Hepatocyte (in vitro differentiated cells): Measurements from ENCODE around the gene DPP8. TPM values are rescaled to one million over a fixed set of nuclear protein-coding genes. Genes with fewer than 3 reads are reported as not detected.

Experiments used
- DNase-seq: peaks from one replicate; pipeline ENCODE4 v3.0.0-alpha.2; 2016; ENCODE audit warnings: low spot score
- H2AFZ ChIP-seq: fragments of 200-600 bp; sonication (generic); 2 replicates; pipeline ENCODE4 v1.6.0; 2016; ENCODE audit warnings: antibody characterized with exemption, mild to moderate bottlenecking
- H3K27ac ChIP-seq: fragments of 200-600 bp; sonication (generic); 2 replicates; pipeline ENCODE4 v1.5.1; 2016; ENCODE audit warnings: mild to moderate bottlenecking
- H3K27me3 ChIP-seq: fragments of 200-600 bp; sonication (generic); 2 replicates; pipeline ENCODE4 v1.6.1; 2016
- H3K36me3 ChIP-seq: fragments of 200-600 bp; sonication (generic); replicated peaks from 2 replicates; pipeline ENCODE4 v1.5.1; 2016; ENCODE audit warnings: low read depth; ENCODE audit not compliant: insufficient read depth
- H3K4me1 ChIP-seq: fragments of 200-600 bp; sonication (generic); 2 replicates; pipeline ENCODE4 v1.5.1; 2016; ENCODE audit warnings: mild to moderate bottlenecking, moderate library complexity; ENCODE audit not compliant: insufficient read depth
- H3K4me2 ChIP-seq: fragments of 200-600 bp; sonication (generic); 2 replicates; pipeline ENCODE4 v1.6.0; 2016
- H3K4me3 ChIP-seq: fragments of 200-600 bp; sonication (generic); 2 replicates; pipeline ENCODE4 v1.5.1; 2016; ENCODE audit warnings: mild to moderate bottlenecking
- H3K79me2 ChIP-seq: fragments of 200-600 bp; sonication (generic); 2 replicates; pipeline ENCODE4 v1.6.0; 2017; ENCODE audit warnings: mild to moderate bottlenecking
- H3K9me2 ChIP-seq: fragments of 200-600 bp; sonication (generic); replicated peaks from 2 replicates; pipeline ENCODE4 v1.6.0; 2017; ENCODE audit warnings: mild to moderate bottlenecking; ENCODE audit not compliant: insufficient read depth
- H3K9me3 ChIP-seq: fragments of 200-600 bp; sonication (generic); 2 replicates; pipeline ENCODE4 v1.5.1; 2016; ENCODE audit warnings: low read depth, mild to moderate bottlenecking
- H4K20me1 ChIP-seq: fragments of 200-600 bp; sonication (generic); 2 replicates; pipeline ENCODE4 v1.6.0; 2016; ENCODE audit warnings: mild to moderate bottlenecking; ENCODE audit not compliant: insufficient read depth, poor library complexity, severe bottlenecking
- CTCF ChIP-seq: fragments of 200-600 bp; sonication (generic); IDR thresholded peaks from 2 replicates; pipeline ENCODE4 v1.5.1; 2016; ENCODE audit warnings: antibody characterized with exemption, mild to moderate bottlenecking; ENCODE audit not compliant: poor library complexity
- EZH2 ChIP-seq: fragments of 200-600 bp; sonication (generic); IDR thresholded peaks from 2 replicates; pipeline ENCODE4 v1.6.1; 2016; ENCODE audit warnings: antibody characterized with exemption, mild to moderate bottlenecking, borderline replicate concordance
- EZH2phosphoT487 ChIP-seq: fragments of 200-600 bp; sonication (generic); IDR thresholded peaks from one replicate; pipeline ENCODE4 v1.6.1; 2018; ENCODE audit warnings: antibody characterized with exemption, mild to moderate bottlenecking, low read depth, moderate library complexity; ENCODE audit not compliant: unreplicated experiment, severe bottlenecking
- WGBS: methylation state at CpG from one replicate; pipeline ENCODE4 v1.1.6; 2016; ENCODE audit warnings: low lambda C conversion rate; ENCODE audit errors: missing lambda C conversion rate; 5-methylcytosine and 5-hydroxymethylcytosine counted together
- polyA plus RNA-seq: library from polyadenylated mRNA; unstranded; fragments of >200 nt; fragmentation: Nextera tagmentation; extraction: Ambion mirVana; gene quantifications from 2 replicates; pipeline ENCODE4 v1.2.1, GENCODE V29; 2016
- total RNA-seq: library from RNA; depleted of rRNA; stranded (reverse); fragments of >200 nt; gene quantifications from 2 replicates; pipeline ENCODE4 v1.2.3, GENCODE V29; 2014

The DPP8 gene
- total and polyA plus RNA-seq, 2 experiments from 2014 or later: 23.3 to 25.3 TPM

GRCh38 chr15:65431731-65432130 lies 85.8 kb downstream of the DPP8 start:
- Histone ChIP-seq H3K27me3 (no peaks in the 10 kb centered on the region), H2AFZ (no peak overlapping the region), H3K4me1 (no peaks in the 10 kb centered on the region), H3K79me2 (no peaks in the 10 kb centered on the region), H4K20me1 (no peaks in the 10 kb centered on the region), H3K4me3 (no peak overlapping the region), H3K4me2 (no peak overlapping the region), H3K9me3 (no peaks in the 10 kb centered on the region), H3K36me3 (no peaks in the 10 kb centered on the region), H3K9me2 (no peaks in the 10 kb centered on the region), H3K27ac (no peak overlapping the region)
- TF ChIP-seq EZH2 (no peak), EZH2phosphoT487 (no peak), CTCF (no peak)
- no peak for DNase-seq

- WGBS: 80% methylated on average over 2 of the region's 2 CpGs
- H3K4me2 ChIP-seq: no peak overlapping the region
- no peaks in the 10 kb centered on the region for H4K20me1 ChIP-seq
- no peaks in the 10 kb centered on the region for H3K27me3 ChIP-seq
- H3K9me3 ChIP-seq: no peaks in the 10 kb centered on the region
- no peaks in the 10 kb centered on the region for H3K79me2 ChIP-seq
- no peaks in the 10 kb centered on the region for H3K36me3 ChIP-seq
- TF ChIP-seq EZH2 (no peak), CTCF (no peak), EZH2phosphoT487 (no peak)
- peaks cover under 1% of the 10 kb centered on the region for H3K4me1 ChIP-seq
- H3K9me2 ChIP-seq: no peaks in the 10 kb centered on the region
- H3K27ac ChIP-seq: no peak overlapping the region
- no peak overlapping the region for H3K4me3 ChIP-seq
- no peak overlapping the region for H2AFZ ChIP-seq
- DNase-seq: no peak
Measured at GRCh38 chr15:65426216-65426853, 91.2 kb downstream of the DPP8 start.

GRCh38 chr15:65424683-65425082 lies 92.8 kb downstream of the DPP8 start:
- no peak overlapping the region for H3K27ac ChIP-seq
- no peaks in the 10 kb centered on the region for H4K20me1 ChIP-seq
- TF ChIP-seq EZH2phosphoT487 (no peak), CTCF (no peak), EZH2 (no peak)
- H2AFZ ChIP-seq: no peak overlapping the region
- no peaks in the 10 kb centered on the region for H3K36me3 ChIP-seq
- no peak overlapping the region for H3K4me2 ChIP-seq
- H3K9me2 ChIP-seq: no peaks in the 10 kb centered on the region
- H3K4me3 ChIP-seq: no peak overlapping the region
- no peaks in the 10 kb centered on the region for H3K27me3 ChIP-seq
- peaks cover 13% of the 10 kb centered on the region for H3K79me2 ChIP-seq
- WGBS: 49% methylated on average over 5 of the region's 5 CpGs
- H3K9me3 ChIP-seq: no peaks in the 10 kb centered on the region
- peaks cover 16% of the 10 kb centered on the region for H3K4me1 ChIP-seq
- DNase-seq: no peak
